ENCODE data around the gene FLNA.
"Not testable (repeated sequence)": the region's sequence is repeated elsewhere in the genome, so short reads cannot be mapped to it uniquely, and the experiment has no call there.

The FLNA gene

DNA sequence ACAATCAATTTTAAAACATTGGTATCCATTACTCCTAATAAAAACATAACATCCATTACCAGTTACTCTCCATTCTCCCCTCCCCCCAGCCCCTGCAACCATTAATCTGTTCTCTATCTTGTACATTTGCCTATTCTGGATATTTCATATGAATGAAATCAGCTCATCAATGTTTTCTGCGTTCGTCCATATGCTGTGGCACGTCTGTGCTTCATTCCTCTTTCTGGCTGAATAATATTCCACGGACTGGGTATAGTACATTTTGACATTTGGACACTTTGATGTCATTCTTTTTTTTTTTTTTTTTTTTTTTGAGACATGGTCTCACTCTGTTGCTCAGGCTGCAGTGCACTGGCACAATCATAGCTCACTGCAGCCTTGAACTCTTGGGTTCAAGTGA lies 29.4 kb upstream of the FLNA start:
- DNase-seq (ENCODE audit: extremely low read depth, low read depth): no peak
- TF ChIP-seq, protein P1, sequence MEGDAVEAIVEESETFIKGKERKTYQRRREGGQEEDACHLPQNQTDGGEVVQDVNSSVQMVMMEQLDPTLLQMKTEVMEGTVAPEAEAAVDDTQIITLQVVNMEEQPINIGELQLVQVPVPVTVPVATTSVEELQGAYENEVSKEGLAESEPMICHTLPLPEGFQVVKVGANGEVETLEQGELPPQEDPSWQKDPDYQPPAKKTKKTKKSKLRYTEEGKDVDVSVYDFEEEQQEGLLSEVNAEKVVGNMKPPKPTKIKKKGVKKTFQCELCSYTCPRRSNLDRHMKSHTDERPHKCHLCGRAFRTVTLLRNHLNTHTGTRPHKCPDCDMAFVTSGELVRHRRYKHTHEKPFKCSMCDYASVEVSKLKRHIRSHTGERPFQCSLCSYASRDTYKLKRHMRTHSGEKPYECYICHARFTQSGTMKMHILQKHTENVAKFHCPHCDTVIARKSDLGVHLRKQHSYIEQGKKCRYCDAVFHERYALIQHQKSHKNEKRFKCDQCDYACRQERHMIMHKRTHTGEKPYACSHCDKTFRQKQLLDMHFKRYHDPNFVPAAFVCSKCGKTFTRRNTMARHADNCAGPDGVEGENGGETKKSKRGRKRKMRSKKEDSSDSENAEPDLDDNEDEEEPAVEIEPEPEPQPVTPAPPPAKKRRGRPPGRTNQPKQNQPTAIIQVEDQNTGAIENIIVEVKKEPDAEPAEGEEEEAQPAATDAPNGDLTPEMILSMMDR (IDR thresholded peaks at IDR 0.05; ENCODE audit: low read depth, low read length, missing control alignments): no peak
- H3K4me3 ChIP-seq (replicated peaks; ENCODE audit: low read depth, low read length): no peak overlapping the region

DNA sequence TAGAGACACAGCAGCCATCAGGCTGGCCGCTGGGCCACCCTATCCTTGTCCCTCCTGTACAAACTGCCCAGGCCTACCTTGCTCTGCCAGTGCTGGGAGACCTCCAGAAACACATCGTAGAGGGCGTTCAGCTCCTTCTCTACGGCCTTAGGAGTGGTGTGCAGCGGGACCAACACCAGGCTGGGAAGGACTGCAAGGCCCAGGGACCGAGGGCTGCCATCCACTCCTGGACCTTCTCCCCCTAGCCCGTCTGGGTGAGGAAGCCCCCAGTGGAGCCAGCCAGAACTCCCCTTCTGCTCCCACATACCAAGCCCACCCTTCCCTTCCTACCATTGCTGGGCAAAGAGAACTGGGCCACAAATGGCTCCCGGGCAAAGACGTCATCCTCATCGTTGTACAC lies 28.8 kb upstream of the FLNA start:
- no peak overlapping the region for H3K4me3 ChIP-seq (replicated peaks; ENCODE audit: low read depth, low read length)
- TF ChIP-seq, protein P1 (IDR thresholded peaks at IDR 0.05; ENCODE audit: low read depth, low read length, missing control alignments): no peak
- DNase-seq (ENCODE audit: extremely low read depth, low read depth): no peak

DNA sequence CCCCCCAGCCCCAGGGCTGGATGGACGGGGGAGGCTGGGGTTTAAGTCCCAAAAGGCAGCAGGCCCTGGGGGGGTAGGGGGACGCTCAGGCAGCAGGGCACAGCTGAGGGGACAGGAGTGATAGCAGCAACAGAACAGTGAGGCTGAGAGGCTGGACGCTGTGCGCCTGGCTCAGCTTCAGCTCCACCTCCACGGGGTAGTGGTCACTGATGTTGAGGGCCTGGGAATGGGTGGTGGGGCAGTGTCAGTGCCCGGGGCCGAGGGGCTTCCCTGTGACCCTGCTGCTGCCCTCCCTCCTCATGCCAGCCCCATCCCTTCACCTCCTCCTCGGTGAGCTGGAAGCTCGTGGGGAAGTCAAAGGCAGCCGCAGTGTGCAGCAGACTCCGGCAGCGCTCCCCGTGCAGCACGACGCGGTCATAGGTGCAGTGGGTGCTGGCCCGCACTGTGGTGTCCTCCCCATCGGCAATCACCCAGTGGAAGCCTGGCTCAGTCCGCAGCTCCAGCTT lies 28.2 kb upstream of the FLNA start:
- no peak for DNase-seq (ENCODE audit: extremely low read depth, low read depth)
- TF ChIP-seq, protein P1 (IDR thresholded peaks at IDR 0.05; ENCODE audit: low read depth, low read length, missing control alignments): no peak
- H3K4me3 ChIP-seq (replicated peaks; ENCODE audit: low read depth, low read length): no peak overlapping the region

DNA sequence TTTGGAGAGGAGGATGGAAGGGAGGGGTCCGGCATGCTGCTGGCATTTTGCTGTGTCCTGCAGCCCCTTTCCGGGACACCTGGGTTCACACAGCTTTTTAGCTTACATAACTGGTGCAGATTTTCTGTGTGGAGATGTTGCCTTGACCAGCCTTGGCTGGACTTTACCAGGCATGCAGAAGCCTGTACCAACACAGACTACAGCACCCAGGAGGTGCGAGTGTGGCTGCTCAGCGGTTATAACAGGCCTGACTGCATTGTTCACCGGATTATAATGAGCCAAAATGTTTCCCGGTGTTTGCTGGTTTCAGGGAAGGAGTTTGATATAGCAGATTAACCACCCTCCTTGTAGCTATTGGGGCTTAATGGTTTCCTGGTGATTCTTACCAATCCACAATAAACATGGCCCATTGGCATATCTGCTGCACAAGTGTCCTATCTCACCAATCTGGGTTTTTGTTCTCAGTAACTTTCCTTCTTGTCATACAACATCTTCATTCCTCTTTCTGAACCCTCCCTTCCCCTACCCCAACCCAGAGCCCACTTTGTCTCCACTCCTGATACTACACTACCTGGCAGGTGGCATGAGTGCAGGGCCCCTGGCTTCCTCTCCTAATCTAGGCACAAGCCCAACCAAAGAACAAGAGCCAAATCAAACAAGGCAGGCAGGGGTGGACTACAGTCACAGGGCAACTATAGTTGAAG lies 27.6 kb upstream of the FLNA start:
- DNase-seq (ENCODE audit: extremely low read depth, low read depth): no peak
- TF ChIP-seq, protein P1 (IDR thresholded peaks at IDR 0.05; ENCODE audit: low read depth, low read length, missing control alignments): no peak

DNA sequence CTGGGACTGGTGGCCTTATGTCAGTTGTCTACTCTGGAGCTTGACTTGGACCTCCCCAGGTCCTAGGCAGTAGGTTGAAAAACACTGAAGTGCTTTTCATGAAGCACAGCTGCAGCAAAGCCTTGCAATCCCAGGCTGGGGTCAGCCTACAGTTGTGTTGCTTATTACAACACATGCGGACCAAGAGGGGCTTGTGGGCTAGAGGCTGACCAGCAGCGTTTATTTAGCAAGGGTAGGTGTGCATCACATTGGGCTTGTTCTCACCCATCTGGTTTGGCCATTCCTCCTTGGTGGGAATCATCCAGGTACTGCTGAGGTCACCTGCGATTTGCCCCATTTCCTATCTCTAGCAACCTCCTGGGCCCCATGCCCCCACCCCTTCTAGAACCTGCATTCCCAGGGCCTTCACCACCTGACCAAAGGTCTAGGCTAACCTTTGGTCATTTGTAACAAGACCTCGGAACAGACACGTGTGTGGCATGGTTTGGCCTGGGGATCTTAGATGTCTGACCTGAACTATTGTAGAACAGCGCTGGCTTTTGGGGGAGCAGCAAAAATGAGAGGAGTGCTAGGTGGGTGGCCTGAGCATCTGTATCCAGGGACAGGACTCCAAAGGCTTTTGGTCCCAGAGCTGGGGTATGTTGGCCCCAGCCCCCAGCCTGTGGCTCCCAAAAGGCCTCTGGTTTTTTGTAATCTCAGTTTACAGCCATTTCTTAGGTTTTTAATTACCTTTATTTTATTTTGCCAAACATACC lies 26.8 kb upstream of the FLNA start:
- H3K4me3 ChIP-seq (replicated peaks; ENCODE audit: low read depth, low read length): peak overlapping the region; percentile 88
- TF ChIP-seq, protein P1 (IDR thresholded peaks at IDR 0.05; ENCODE audit: low read depth, low read length, missing control alignments): no peak
- DNase-seq (ENCODE audit: extremely low read depth, low read depth): no peak

More for the DNA sequence above, 27.6 kb upstream of the FLNA start:
- H3K4me3 ChIP-seq (replicated peaks; ENCODE audit: low read depth, low read length): no peak overlapping the region

DNA sequence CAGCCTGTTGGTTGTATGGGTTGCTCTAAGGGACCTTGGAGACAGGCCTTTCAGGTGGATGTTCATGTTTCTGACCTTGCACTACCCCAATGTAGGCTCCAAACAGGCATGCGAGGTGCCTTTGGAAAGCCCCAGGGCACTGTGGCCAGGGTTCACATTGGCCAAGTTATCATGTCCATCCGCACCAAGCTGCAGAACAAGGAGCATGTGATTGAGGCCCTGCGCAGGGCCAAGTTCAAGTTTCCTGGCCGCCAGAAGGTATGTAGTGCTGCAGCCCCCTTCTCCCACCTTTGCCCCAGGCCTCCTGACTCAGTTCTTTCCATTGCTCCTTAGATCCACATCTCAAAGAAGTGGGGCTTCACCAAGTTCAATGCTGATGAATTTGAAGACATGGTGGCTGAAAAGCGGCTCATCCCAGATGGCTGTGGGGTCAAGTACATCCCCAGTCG lies 26.0 kb upstream of the FLNA start:
- peak overlapping the region; percentile 88 for H3K4me3 ChIP-seq (replicated peaks; ENCODE audit: low read depth, low read length)

More for the DNA sequence above, 26.0 kb upstream of the FLNA start:
- DNase-seq (ENCODE audit: extremely low read depth, low read depth): not testable (repeated sequence)
